ENCODE results near the gene TMEM273.

- TF ChIP-seq POLR2A (IDR thresholded peaks at IDR 0.05) = no peak
- TF ChIP-seq CTCF (IDR thresholded peaks at IDR 0.05) = no peak
Measured at GRCh38 chr10:49167425-49168170, 20.6 kb downstream of the TMEM273 start.

Data from lower leg skin (tissue), 3 donors.